IPS-NIHi7 (cell line): Measurements from ENCODE around the gene ZNF823.
"Not testable (repeated sequence)": the region's sequence is repeated elsewhere in the genome, so short reads cannot be mapped to it uniquely, and the experiment has no call there.

Experiments
- DNase-seq: peaks from one replicate; pipeline ENCODE4 v3.0.0; 2012; ENCODE audit warnings: mixed read lengths; ENCODE audit errors: extremely low spot score

ZNF823 gene

DNA sequence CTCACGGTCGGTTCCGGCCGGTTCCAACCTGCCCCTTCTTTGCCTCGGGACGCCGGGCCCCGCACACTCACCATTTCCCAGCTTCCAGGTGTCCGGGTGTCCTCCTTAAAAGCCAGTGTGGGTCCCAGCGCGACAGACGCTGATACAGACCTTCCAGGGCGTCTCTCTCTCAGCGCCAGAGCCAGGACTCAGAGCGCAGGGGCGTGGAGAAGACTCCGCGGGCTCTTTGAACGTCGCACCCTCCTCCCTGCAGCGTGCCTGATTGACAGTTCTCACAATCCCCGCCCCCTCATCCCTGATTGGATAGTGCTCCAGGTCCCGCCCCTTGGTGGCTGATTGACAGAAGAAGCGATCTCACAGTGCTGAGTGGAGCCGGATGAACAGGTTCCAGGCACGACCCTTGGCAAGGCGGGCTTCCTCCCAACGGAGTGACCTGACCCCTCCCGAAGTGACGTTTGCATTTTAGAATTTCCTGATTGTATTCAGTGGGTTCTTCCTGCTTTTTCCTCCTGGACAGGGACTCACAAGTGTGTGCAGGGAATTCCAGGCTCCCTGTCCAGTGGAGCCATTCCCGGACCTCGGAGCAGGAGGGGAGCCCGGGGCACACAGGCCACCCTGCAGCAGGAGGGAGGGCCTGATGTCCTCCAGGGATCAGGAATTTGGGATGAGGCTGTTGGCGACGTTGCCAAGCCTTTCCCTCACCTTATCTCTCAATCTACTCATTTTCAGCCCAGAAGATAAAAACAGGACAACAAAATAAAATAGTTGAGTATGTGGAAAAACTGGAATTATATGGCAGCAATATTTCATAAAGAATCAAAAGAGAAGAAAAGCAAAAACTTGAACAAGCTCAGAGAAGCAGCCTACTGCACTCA lies at the start of gene ZNF823:
TSS of gene ZNF823 (minus strand) at position 201 of the 875 bp plus-strand sequence. CDS start at position 74, 127 bp downstream.
- DNase-seq: peak; percentile 93

DNA sequence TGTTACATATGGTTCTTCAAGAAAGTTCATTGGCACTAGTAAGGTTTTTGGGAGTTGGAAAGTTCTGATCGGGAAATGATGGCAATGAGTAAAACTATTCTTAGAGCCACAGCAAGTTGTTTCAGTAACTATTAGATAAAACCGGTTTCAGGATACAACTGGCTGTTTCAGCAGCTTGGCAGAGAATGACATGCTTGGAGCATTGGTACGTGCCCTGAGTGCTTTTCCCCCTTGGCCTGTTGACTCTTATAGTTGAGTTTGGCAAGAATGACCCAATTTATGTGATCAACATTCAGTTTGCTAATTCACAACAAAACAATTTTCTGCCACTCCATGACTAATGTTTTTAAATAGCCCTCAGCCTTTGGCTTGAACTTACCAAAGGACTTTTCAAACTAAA lies 48.8 kb upstream of the ZNF823 start:
- DNase-seq: no peak

DNA sequence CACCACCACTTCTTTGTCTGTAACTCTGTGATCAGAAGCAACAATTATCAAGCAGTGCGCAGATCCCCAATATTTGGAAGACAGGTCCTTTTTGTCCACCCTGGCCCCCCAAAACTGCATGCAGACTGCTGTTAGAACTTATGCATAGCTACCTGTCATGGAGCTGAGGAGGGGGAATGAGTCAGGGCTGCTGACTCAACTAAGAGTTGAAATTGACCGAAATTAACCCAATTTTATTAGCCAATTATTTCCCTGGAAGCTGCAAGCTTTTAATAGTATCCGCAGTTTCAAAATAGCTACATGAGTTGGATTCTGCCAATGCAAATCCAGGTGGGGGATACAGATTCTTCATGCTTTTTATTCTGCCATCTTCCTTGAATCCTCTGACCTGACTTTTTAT lies 45.6 kb upstream of the ZNF823 start:
- no peak for DNase-seq

DNA sequence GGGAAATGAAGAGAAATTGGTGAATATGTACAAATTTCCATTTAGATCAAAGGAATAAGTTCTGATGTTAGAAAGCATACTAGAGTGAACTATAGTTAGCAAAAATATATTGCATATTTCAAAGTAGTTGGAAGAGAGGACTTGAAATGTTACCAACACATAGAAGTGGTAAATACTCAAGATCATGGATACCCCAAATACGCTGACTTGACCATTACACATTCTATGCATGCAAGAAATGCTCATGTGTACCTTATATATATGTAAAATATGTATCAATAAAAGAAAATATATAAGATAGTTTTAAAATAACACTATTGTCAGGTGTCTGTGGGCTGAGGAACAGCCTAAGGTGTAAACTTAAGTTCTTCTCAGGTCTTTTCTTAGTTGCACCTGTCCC lies 45.0 kb upstream of the ZNF823 start:
- no peak for DNase-seq

DNA sequence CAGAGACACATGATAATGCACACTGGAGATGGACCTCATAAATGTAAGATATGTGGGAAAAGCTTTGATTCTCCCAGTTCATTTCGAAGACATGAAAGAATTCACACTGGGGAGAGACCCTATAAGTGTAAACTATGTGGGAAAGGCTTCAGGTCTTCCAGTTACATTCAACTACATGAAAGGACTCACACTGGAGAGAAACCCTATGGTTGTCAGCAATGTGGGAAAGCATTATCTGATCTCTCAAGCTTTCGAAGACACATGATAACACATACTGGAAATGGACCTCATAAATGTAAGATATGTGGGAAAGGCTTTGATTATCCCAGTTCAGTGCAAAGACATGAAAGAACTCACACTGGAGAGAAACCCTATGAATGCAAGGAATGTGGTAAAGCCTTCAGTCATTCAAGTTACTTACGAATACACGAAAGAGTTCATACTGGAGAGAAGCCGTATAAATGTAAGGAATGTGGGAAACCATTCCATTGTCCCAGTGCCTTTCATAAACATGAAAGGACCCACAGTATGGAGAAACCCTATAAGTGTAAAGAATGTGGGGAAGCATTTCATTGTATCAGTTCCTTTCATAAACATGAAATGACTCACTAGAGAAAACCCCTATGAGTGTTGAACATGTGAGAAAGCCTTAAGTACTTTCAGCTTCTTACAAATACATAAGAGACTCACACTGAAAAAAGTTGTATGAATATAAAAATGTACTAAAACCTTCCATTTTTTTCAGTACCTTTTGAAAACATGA lies 42.7 kb upstream of the ZNF823 start:
- no peak for DNase-seq

DNA sequence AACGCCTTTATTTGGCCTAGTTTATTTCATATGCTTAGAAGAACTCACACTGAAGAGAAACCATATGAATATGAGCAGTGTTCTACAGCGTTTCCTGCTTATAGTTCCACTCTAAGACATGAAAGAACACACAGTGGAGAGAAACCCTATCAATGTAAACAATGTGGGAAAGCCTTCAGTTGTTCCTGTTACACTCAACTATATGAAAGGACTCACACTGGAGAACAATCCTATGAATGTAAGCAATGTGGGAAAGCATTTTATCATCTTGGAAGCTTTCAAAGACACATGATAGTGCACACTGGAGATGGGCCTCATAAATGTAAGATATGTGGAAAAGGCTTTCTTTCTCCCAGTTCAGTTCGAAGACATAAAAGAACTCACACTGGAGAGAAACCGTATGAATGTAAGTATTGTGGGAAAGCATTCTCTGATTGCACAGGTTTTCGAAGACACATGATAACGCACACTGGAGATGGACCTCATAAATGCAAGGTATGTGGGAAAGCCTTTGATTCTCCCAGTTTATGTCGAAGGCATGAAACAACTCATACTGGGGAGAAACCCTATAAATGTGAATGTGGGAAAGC lies 41.8 kb upstream of the ZNF823 start:
- DNase-seq: no peak

DNA sequence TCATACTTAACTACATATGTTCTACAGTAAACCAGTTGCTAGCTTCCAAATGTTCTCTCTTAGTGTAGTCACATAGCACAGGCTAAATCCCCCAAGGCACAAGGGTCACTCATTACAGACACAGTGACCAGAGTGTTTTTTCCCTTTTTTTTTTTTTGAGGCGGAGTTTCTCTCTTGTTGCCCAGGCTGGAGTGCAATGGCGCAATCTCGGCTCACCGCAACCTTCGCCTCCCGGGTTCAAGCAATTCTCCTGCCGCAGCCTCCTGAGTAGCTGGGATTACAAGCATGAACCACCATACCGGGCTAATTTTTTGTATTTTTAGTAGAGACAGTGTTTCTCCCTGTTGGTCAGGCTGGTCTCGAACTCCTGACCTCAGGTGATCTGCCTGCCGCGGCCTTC lies 37.9 kb upstream of the ZNF823 start:
- not testable (repeated sequence) for DNase-seq

DNA sequence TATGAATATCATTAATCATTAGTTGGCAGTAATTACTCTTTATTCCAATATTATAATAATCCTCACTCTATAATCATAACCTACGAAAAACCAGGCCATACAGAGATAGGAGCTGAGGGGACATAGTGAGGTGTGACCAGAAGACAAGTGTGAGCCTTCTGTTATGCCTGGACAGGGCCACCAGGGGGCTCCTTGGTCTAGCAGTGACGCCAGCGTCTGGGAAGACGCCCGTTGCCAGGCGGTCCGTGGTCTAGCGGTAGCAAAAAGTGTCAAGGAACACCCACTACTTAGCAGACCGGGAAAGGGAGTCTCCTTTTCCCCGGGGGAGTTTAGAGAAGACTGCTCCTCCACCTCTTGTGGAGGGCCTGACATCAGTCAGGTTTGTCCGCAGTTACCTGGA lies 32.8 kb upstream of the ZNF823 start:
- DNase-seq: not testable (repeated sequence)

DNA sequence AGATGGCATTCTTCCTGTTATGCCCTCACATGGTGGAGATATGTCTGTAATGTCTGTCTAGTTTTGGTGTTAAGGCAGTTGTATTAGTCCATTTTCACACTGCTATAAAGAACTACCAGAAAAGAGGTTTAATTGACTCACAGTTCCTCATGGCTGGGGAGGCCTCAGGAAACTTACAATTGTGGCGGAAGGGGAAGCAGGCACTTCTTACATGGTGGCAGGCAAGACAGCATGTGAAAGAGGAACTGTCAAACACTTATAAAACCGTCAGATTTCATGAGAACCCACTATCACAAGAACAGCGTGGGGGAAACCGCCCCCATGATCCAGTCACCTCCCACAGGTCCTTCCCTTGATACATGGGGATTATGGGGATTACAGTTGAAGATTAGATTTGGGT lies 31.2 kb upstream of the ZNF823 start:
- no peak for DNase-seq

DNA sequence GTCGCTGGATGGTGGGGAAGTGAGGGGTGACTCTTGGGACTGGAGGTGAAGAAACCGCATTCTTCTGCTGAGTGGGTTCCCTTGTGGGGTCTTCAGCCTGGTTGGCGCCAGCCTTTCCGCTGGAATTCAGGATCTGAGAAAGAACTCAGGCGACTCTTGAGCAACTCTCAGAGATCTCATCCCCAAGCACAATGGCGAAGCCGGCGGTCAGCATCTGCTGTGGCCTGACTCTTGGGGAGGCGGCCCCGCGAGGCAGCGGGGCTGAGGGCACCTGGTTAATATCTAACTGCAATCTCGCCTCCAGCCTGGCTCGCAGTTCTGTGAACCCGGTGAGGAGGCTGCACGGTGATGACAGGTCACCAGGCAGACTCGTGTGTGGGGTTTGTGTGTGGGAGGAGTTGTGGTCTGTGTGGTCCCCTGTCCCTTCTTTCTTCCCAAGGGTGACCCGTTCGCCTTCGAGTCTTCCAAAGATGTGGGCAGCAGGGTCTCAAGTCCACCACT lies 28.9 kb upstream of the ZNF823 start:
- DNase-seq: peak; percentile 17

DNA sequence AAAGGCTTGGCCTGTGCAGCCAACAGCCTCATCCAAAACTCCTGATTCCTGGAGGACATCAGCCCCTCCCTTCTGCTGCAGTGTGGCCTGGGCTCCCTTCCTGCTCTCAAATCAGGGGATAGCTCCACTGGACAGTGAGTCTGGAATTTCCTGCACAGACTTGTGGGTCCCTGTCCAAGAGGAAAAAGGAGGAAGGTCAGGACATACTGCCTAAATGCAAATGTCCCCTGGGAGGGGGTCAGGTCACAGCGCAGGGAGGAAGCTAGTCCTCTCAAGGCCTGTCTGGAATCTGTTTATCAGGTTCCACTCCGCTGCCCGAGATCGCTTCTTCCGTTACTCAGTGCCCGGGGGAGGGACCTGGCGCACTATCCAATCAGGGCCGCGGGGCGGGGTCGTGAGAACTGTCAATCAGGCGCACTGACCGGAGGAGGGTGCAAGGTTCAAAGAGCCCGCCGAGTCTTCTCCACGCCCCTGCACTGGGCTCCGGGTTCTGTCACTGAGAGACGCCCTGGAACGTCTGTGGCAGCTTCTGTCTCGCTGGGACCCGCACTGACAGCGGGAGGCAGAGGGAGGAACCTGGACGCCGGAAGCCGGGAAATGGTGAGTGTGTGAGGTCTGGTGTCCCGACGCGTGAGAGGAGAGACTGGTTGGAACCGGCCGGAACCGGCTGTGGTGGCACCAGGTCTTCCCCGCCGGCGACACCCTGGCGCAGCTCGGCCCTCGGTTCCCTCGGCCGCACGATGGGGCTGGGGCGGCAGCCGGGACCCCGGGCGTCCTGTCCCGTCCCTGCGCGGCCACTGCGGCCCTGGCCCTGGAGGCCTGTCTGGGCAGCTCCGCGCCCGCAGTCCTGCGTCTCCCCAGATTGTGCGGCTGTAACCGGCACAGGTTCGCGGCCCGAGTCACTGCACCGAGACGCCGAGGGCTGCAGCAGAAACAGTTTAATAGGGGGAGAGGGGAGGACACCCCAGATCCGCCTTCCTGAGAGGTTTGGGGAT lies 28.1 kb upstream of the ZNF823 start, which contains the start of gene ZNF441:
TSS of gene ZNF441 (plus strand) at position 404 of the 995 bp plus-strand sequence. CDS start at position 598, 194 bp downstream.
- DNase-seq: peak; percentile 96

DNA sequence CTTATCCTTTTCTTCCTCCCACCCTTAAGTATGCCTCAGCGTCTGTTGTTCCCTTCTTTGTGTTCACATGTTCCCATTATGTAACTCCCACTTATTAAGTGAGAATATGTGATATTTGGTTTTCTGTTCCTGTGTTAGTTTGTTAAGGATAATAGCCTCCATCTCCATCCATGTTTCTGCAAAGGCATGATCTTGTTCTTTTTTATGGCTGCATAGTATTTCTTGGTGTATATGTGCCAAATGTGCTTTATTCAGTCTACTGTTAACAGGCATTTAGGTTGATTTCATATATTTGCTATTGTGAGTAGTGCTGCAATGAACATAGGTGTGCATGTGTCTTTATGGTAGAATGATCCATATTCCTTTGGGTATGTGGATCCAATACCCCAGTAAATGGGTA lies 24.9 kb upstream of the ZNF823 start:
- no peak for DNase-seq

DNA sequence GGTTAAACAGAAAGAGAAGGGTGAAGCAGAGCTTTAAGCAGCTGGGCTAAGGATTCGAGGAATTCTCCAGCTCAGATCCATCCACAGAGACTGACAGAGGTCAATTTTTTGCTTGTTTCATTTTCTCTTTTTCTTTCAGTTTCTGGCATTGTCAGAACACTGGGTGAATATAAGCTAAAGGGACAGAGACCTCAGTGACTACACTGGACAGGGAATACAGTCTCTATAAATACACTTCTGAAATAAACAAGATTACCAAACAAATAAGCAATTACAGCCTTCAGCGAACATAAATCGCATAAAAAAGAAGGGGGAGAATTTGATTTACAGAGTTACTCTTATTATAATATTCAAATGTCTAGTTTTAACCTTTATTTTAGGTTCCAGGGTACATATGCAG lies 24.4 kb upstream of the ZNF823 start:
- DNase-seq: no peak

DNA sequence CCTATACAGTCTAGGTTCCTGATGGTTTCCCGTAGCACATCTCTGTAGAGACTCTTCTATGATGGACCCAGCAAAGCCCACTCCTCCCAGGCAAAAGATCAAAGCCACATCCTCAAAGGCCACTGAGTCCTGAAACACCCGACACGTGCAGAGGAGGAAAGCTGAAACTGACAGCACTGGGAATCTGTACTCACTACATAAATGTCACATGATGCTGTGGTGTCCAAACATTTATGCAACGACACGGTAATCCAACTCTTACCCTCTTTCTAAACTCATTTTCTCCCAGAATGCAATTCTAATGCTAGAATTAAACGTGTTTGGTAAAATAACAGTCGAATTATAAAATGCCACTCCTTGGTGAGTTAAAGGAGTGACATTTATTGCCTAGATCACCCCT lies 21.1 kb upstream of the ZNF823 start:
- DNase-seq: no peak

DNA sequence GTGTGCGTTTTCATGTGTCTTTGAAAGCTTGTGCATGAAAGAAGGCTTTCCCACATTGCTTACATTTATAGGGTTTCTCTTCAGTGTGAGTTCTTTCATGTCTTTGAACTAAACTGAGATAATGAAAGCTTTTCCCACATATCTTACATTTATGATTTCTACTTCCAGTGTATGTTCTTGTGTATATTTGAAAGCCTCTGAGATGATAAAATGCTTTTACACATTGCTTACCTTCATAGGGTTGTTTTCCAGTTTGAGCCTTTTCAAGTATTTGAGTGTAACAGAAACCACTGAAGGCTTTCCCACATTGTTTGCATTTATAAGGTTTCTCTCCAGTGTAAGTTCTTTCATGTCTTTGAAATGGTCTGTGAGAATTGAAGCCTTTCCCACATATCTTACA lies 18.2 kb upstream of the ZNF823 start:
- no peak for DNase-seq

DNA sequence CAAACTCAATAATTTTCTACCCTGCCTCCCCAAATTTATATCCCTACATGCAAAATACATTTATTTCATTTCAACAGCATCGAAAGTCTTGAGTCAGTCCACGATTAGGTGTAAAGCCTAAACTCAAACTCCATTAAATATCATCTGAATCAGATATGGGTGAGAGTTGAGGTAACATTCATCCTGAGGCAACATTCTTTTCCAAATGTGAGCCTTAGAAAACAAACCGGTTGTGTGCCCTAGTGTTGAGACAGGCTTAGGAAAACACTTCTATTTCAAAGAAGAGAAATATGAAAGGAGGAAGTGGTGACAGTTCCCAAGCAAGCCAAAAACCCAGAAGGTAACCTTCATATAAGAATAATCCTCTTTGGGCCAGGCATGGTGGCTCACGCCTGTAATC lies 15.9 kb upstream of the ZNF823 start:
- no peak for DNase-seq

DNA sequence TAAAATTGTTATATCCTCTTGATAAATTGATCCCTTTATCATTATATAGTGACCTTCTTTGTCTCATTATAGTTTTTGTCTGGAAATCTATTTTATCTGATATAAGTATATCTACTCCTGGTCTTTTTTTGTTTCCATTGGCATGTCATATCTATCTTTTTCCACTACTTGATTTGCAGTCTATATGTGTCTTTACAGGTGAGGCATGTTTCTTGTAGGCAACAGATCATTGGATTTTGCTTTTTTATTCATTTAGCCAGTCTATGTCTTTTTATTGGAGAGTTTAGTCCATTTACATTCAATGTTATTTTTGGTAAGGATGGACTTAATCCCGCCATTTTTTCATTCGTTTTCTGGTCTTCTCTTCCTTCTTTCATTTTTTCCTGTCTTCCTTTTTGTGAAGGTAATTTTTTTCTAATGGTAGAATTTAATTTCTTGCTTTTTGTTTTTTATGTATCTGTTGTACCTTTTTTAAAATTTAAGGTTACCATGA lies 13.5 kb upstream of the ZNF823 start:
- no peak for DNase-seq

DNA sequence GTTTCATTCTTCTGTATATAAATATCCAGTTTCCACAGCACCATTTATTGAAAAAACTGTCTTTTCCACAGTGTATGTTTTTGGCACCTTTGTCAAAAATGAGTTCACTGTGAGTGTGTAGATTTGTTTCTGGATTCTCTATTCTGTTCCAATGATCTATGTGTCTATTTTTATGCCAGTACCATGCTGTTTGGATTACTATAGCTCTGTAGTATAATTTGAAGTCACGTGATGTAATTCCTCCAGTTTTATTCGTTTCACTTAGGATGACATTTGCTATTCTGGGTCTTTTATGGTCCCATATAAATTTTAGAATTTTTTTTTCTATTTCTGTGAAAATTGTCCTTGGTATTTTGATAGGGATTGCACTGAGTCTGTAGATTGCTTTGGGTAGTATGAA lies 11.0 kb upstream of the ZNF823 start:
- DNase-seq: no peak

DNA sequence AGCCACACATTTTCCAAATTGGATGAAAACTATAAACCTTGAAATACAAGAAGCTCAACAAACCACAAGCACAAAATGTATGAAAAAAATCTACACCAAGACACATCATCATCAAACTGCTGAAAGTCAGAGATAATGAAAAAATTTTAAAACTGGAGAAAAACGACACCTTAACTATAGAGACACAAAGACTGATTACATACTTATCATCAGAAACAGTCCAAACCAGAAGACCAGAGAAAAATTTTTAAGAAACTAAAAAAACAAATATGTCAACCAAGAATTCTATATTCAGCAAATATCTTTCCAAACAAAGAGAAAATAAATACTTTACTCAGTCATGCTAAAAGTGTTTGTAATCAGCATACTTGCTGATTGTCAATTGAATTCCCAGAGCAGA lies 8.5 kb upstream of the ZNF823 start:
- DNase-seq: no peak

DNA sequence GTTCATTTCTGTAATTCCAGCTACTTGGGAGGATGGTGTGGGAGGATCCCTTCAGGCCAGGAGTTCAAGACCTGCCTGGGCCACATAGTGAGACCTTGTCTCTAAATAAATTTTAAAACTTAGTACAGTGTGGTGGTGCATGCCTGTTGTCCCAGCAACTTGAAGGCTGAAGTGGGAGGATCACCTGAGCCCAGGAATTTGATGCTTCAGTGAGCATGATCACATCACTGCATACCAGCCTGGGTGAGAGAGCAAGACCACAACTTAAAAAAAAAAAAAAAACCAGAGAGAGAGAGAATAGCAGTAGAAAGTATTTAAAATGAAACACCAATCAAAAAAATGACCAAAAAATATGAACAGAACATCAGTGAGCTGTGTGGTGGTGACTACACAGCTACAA lies 7.1 kb upstream of the ZNF823 start:
- DNase-seq: no peak
